ENCODE data around the gene CMC1.

DNA sequence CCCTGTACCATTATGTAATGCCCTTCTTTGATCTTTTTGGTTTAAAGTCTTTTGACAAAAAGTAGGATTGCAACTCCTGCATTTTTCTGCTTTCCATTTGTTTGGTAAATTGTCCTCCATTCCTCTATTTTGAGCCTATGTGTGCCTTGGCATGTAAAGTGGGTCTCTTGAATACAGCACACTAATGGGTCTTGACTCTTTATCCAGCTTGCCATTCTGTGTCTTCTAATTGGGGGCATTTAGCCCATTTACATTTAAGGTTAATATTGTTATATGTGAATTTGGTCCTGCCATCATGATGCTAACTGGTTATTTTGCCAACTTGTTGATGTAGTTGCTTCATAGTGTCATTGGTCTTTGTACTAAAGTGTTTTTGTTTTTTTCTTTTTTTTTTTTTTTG lies 32.4 kb downstream of the CMC1 start:
- TF ChIP-seq EZH2 (IDR thresholded peaks at IDR 0.05; ENCODE audit: borderline replicate concordance, low read depth, low read length, severe bottlenecking), result no peak
- TF ChIP-seq, protein P1, sequence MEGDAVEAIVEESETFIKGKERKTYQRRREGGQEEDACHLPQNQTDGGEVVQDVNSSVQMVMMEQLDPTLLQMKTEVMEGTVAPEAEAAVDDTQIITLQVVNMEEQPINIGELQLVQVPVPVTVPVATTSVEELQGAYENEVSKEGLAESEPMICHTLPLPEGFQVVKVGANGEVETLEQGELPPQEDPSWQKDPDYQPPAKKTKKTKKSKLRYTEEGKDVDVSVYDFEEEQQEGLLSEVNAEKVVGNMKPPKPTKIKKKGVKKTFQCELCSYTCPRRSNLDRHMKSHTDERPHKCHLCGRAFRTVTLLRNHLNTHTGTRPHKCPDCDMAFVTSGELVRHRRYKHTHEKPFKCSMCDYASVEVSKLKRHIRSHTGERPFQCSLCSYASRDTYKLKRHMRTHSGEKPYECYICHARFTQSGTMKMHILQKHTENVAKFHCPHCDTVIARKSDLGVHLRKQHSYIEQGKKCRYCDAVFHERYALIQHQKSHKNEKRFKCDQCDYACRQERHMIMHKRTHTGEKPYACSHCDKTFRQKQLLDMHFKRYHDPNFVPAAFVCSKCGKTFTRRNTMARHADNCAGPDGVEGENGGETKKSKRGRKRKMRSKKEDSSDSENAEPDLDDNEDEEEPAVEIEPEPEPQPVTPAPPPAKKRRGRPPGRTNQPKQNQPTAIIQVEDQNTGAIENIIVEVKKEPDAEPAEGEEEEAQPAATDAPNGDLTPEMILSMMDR (IDR thresholded peaks at IDR 0.05; ENCODE audit: borderline replicate concordance, extremely low read depth, low read length, poor library complexity, severe bottlenecking), result no peak
